Heart left ventricle (tissue), 16 donors: ENCODE measurements around the gene SIX5. TPM values are rescaled to one million over a fixed set of nuclear protein-coding genes. Genes with fewer than 3 reads are reported as not detected.

Experiments
- ATAC-seq, 4 donors: fragments of 200-7000 bp; cut with Tn5 transposase; one replicate each; pipeline ENCODE4 v1.9.1; 2020 to 2022; ENCODE audit warnings: moderate library complexity in 4 of 4, mild to moderate bottlenecking in 3 of 4, moderate number of reproducible peaks in 1 of 4
- DNase-seq, 5 donors: peaks; one replicate each; pipeline ENCODE4 v3.0.0-alpha.2; 2020
- H3K27ac ChIP-seq, 12 donors: fragments of 200-600 bp; sonication (generic) in 4 of 12; one replicate each; pipeline versions ENCODE4 v1.5.0 to v1.8.0; 2016 to 2022; ENCODE audit warnings: mild to moderate bottlenecking in 2 of 12
- H3K27me3 ChIP-seq, 9 donors: fragments of 200-600 bp; sonication (generic) in 2 of 9; one replicate each; pipeline versions ENCODE4 v1.5.1 to v1.8.0; 2016 to 2022; ENCODE audit warnings: mild to moderate bottlenecking in 3 of 9
- H3K36me3 ChIP-seq, 9 donors: fragments of 200-600 bp; sonication (generic) in 2 of 9; one replicate each; pipeline versions ENCODE4 v1.5.0 to v1.8.0; 2018 to 2022; ENCODE audit warnings: mild to moderate bottlenecking in 2 of 9
- H3K4me1 ChIP-seq, 12 donors: fragments of 200-600 bp; sonication (generic) in 4 of 12; one replicate each; pipeline versions ENCODE4 v1.5.0 to v1.8.0; 2016 to 2022; ENCODE audit warnings: mild to moderate bottlenecking in 3 of 12
- H3K4me3 ChIP-seq, 12 donors: fragments of 200-600 bp; sonication (generic) in 4 of 12; one replicate each; pipeline versions ENCODE4 v1.5.0 to v1.8.0; 2017 to 2022; ENCODE audit warnings: mild to moderate bottlenecking in 9 of 12, moderate library complexity in 4 of 12
- H3K9me3 ChIP-seq, 12 donors: fragments of 200-600 bp; sonication (generic) in 4 of 12; one replicate each; pipeline versions ENCODE4 v1.5.0 to v1.8.0; 2016 to 2022; ENCODE audit warnings: mild to moderate bottlenecking in 1 of 12
- CTCF ChIP-seq, 12 donors: fragments of 200-600 bp; sonication (generic) in 4 of 12; IDR thresholded peaks; one replicate each; pipeline versions ENCODE4 v1.5.0 to v1.8.0; 2018 to 2022; ENCODE audit warnings: antibody characterized with exemption in 12 of 12, mild to moderate bottlenecking in 5 of 12
- POLR2A ChIP-seq, 2 donors: fragments of 450-650 bp; IDR thresholded peaks; one replicate each; pipeline ENCODE4 v1.6.1; 2017; ENCODE audit warnings: antibody characterized with exemption in 2 of 2, mild to moderate bottlenecking in 2 of 2, moderate library complexity in 2 of 2
- WGBS, 4 donors: extraction: QIAGEN DNeasy Blood & Tissue Kit in 2 of 4; methylation state at CpG; one replicate each; pipeline versions ENCODE4 v1.1.5 to v1.1.7; 2013 to 2018; 5-methylcytosine and 5-hydroxymethylcytosine counted together
- intact Hi-C, 10 donors: fragments of 100-400 bp; cut with DNase I; formaldehyde crosslinking; loops; one replicate each; pipeline versions ENCODE4 v1.11.1 to v1.14.2; 2022
- polyA plus RNA-seq, 2 donors: library from polyadenylated mRNA; stranded (reverse); fragments of 200-250 nt; gene quantifications; one replicate each; pipeline ENCODE4 v1.2.3, GENCODE V29; 2013
- total RNA-seq, 9 donors: library from RNA; depleted of rRNA in 2 of 9; stranded (reverse); fragments of >200 nt in 2 of 9; fragmentation: NEBNext Ultra II Directional in 3 of 9; extraction: Animal tissue kit (Norgen Biotek cat#: 25700) in 3 of 9; gene quantifications; one replicate each; pipeline versions ENCODE4 v1.1.0 to v1.2.4, GENCODE V29; 2016 to 2023
- donor health status: ischemic (EF 13 %, LVEDD 7.1; RV severe dilation, severe dysfunction).
- donor health status: healthy with polysubstance abuse.
- donor health status: DM: no; HTN: yes; CAD: no.
- donor health status: DM: no; HTN: no; CAD: no.
- donor health status: ischemic (EF 25% LVEDD 6.9; RV normal size, moderate dysfunction).
- donor health status: ischemic (EF 25% LVEDD 5.7; RV mildly dilated, moderate dysfunction).
- donor health status: healthy.
- donor health status: DM: yes; HTN: yes; CAD: no.
- donor health status: ischemic (EF 35%, LVEDD 5.7; RV mildly dilated, moderate dysfunction).
- donor health status: nonischemic (EF 11% LVEDD 7.7; RV severe dilation, severe dysfunction).
- donor health status: DM: yes; HTN: yes; CAD: no.
- donor health status: PGD.
- donor health status: ischemic (EF 29% LVEDD 5.4; RV normal size, mild dysfunction).
- donor health status: nonischemic (EF 23%, LVEDD 6.1; RV moderate dilation, normal function).

The SIX5 gene
- total and polyA plus RNA-seq, 11 donors = 13.7 to 24.0 (median 21.9) TPM

- peak overlapping the region in 11 of 12 donors; percentile 29 to 99 (median 97) for H3K27ac ChIP-seq
- peaks cover 0 to 51% (median 0%) of the 10 kb centered on the region in 9 donors for H3K27me3 ChIP-seq
- peaks cover 0 to 42% (median 16%) of the 10 kb centered on the region in 12 donors for H3K4me1 ChIP-seq
- H3K9me3 ChIP-seq = no peaks in the 10 kb centered on the region
- WGBS, 4 donors = 79 to 88% (median 83%) methylated on average over 46 of the region's 46 CpGs
- peaks cover 0 to 43% (median 27%) of the 10 kb centered on the region in 9 donors for H3K36me3 ChIP-seq
- intact Hi-C loops = loop anchor here in 5 of 10 donors (2.0 kb wide), 4 partner anchors 21 to 29 kb away; partner anchors contain the start of gene DMWD (in 2 of the 5)
- ATAC-seq (no peak), DNase-seq (peak in 2 of 5 donors; percentile 39 to 73)
- no peak for TF ChIP-seq POLR2A (IDR thresholded peaks at IDR 0.05)
- no peak for TF ChIP-seq CTCF (IDR thresholded peaks at IDR 0.05)
- H3K4me3 ChIP-seq = peak overlapping the region in 5 of 12 donors; percentile 77 to 93 (median 80)
These were observed 2.4 kb upstream of the SIX5 start for GRCh38 chr19:45771311-45771933.

- Histone ChIP-seq H3K27me3 (peaks cover 0 to 55% (median 0%) of the 10 kb centered on the region in 9 donors), H3K27ac (peak overlapping the region; percentile 86 to 99 (median 97)), H3K4me3 (peak overlapping the region; percentile 28 to 93 (median 79)), H3K9me3 (no peaks in the 10 kb centered on the region), H3K4me1 (peaks cover 3 to 52% (median 26%) of the 10 kb centered on the region in 12 donors), H3K36me3 (peaks cover 0 to 43% (median 24%) of the 10 kb centered on the region in 9 donors)
- intact Hi-C loops = loop anchor here in 7 of 10 donors (1.0 to 2.0 kb wide), 6 partner anchors 22 to 30 kb away; partner anchors contain the start of gene DMWD (in 2 of the 7)
- WGBS, 4 donors = 1 to 5% (median 3%) methylated on average over 23 to 79 of the region's 79 CpGs
- DNase-seq (peak; percentile 96 to 99 (median 97)), ATAC-seq (peak; percentile 76 to 81 (median 78))
- TF ChIP-seq CTCF (IDR thresholded peaks at IDR 0.05) (peak; percentile 94 to 99 (median 96)), POLR2A (IDR thresholded peaks at IDR 0.05) (peak in 1 of 2 donors; percentile 61)
These were observed 1.4 kb upstream of the SIX5 start for GRCh38 chr19:45770192-45771101.

- peaks cover 5 to 58% (median 32%) of the 10 kb centered on the region in 12 donors for H3K4me1 ChIP-seq
- DNase-seq (peak in 4 of 5 donors; percentile 51 to 72 (median 62)), ATAC-seq (no peak)
- peaks cover 0 to 38% (median 18%) of the 10 kb centered on the region in 9 donors for H3K36me3 ChIP-seq
- H3K9me3 ChIP-seq = no peaks in the 10 kb centered on the region
- peak overlapping the region; percentile 28 to 93 (median 79) for H3K4me3 ChIP-seq
- intact Hi-C loops = loop anchor here in 9 of 10 donors (1.0 to 10.0 kb wide), 17 partner anchors 23 to 365 kb away; partner anchors contain the start of genes FBXO46 (in 7 of the 9), MEIOSIN (in 6 of the 9), QPCTL (in 3 of the 9) and DMWD (in 2 of the 9)
- H3K27me3 ChIP-seq = peaks cover 0 to 57% (median 0%) of the 10 kb centered on the region in 9 donors
- peak overlapping the region; percentile 86 to 99 (median 97) for H3K27ac ChIP-seq
- WGBS, 4 donors = 0 to 1% (median 0%) methylated on average over 18 to 28 of the region's 28 CpGs
- TF ChIP-seq POLR2A (IDR thresholded peaks at IDR 0.05) (no peak), CTCF (IDR thresholded peaks at IDR 0.05) (no peak)
These were observed 754 bp upstream of the SIX5 start for GRCh38 chr19:45769821-45770191.
